ENCODE data around the gene LRCH1.
A peak's percentile ranks its signal among the peaks of the same experiment; 100 is the strongest.

Gene LRCH1

DNA sequence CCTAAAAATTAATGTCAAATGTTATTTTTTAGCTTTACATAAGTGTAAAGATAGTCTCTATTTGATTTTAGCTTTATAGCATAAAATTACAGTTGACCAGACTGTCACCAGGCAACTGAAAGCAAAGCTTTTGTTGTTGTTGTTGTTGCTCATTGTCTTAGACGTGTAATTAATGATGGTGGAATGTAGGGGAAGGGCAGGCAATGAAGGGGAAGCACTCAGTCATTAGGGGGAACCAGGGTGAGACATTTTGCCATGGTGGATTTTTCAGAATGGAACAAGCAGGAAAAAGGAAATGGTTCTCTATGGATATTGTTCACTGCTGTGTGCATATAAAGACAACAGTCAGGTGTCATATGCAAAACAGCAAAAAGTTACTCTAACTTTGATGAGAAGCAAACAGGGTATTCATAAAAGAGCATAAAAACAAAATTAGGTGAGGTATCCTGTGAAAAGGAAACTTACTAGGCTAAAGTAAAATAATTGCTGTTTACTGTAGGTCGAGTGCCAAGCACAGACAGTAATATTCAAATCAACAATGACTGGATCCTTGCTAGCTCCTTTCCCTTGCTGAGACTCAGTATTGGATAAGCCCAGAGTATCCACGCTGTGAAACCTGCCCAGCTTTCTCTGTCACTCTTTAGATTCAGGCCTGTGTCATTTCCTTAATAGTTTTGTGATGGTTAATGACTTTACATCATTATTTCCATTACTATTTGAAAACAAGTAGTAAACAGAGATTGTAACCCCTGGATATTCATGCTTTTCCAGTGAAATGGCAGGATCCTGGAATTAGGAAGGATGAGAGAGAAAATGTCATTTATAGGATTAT, 110.5 kb downstream of the LRCH1 start:
- H3K4me3 ChIP-seq (replicated peaks in 1 of 2; ENCODE audit: low read depth in 2 of 2, low read length in 2 of 2), result no peak overlapping the region
- TF ChIP-seq, protein P1, sequence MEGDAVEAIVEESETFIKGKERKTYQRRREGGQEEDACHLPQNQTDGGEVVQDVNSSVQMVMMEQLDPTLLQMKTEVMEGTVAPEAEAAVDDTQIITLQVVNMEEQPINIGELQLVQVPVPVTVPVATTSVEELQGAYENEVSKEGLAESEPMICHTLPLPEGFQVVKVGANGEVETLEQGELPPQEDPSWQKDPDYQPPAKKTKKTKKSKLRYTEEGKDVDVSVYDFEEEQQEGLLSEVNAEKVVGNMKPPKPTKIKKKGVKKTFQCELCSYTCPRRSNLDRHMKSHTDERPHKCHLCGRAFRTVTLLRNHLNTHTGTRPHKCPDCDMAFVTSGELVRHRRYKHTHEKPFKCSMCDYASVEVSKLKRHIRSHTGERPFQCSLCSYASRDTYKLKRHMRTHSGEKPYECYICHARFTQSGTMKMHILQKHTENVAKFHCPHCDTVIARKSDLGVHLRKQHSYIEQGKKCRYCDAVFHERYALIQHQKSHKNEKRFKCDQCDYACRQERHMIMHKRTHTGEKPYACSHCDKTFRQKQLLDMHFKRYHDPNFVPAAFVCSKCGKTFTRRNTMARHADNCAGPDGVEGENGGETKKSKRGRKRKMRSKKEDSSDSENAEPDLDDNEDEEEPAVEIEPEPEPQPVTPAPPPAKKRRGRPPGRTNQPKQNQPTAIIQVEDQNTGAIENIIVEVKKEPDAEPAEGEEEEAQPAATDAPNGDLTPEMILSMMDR (IDR thresholded peaks at IDR 0.05; ENCODE audit: low read depth, low read length), result no peak
- peak in 1 of 2 donors; percentile 35 for DNase-seq (ENCODE audit: low read depth in 2 of 2)

DNA sequence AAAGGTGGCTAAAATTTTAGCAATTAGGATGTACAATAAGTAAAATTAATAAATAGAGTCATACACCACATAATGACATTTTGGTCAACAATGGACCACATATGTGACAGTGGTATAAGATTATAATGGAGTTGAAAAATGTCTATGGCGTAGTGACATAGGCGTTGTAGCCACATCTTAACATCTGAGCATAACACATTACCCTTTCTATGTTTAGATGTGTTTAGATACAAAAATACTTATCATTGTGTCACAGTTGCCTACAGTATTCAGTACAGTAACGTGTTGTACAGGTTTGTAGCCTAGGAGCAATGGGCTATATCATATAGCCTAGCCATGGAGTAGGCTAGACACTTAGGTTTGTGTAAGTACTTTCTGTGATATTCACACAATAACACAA, 111.2 kb downstream of the LRCH1 start:
- TF ChIP-seq, protein P1 (IDR thresholded peaks at IDR 0.05; ENCODE audit: low read depth, low read length), result no peak
- H3K4me3 ChIP-seq (replicated peaks in 1 of 2; ENCODE audit: low read depth in 2 of 2, low read length in 2 of 2), result no peak overlapping the region
- DNase-seq (ENCODE audit: low read depth in 2 of 2), result no peak

DNA sequence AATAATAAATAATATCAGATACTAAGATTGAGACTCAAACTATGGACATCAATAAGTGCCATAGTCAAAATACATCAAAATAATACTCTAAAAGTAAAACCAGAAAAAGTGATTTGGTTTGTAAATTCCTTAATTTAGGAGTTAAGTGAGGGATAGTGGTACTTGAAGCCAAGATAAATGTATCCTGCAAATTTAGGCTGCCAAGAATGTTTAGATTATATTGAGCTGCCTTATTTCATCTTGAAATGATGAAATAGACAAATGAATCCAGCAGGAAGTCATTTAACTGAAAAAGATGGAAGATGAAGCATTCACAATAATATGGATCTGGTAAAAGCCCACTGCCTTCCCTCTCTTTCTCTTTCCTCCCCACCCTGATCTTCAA, 112.3 kb downstream of the LRCH1 start:
- H3K4me3 ChIP-seq (replicated peaks in 1 of 2; ENCODE audit: low read depth in 2 of 2, low read length in 2 of 2), result no peak overlapping the region
- TF ChIP-seq, protein P1 (IDR thresholded peaks at IDR 0.05; ENCODE audit: low read depth, low read length), result no peak
- no peak for DNase-seq (ENCODE audit: low read depth in 2 of 2)

DNA sequence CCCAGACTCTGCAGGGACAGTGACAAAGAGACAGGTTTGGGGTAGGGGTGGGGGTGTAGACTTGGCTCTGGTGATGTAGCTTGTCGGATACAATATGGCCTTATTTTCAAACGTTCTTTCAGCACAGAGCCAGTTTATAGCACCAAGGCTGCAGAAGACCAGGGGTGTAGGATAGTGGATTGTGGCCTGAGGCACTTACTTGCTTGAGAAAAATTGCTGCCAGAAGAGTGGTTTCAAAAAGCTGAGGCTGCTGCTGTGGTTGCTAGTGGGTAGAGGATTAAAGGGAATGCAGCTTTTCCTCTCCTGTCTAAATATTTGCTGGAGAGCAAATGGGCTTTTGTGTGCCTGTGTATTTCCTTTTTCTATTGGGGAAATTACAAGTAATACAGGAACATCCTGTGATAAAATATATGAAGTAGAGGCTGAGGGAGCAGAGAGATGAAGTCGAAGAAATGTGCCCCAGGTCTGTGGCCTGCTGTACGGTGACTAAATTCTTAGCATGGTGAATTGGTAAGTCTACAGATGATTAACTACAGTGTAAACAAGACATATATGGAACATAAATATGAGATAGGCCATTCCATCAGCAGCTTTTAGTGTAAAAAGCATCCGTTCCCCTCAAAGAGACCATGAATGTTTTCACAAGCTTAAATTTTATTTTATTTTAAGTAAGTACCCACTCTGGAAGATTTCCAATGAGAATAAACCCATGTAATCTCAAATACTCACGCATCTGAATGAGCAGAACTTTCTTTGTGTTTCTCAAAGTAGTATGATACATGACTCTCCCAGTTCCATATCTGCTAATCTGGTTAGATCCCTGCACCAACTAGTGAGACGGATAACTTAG, 112.9 kb downstream of the LRCH1 start:
- no peak overlapping the region for H3K4me3 ChIP-seq (replicated peaks in 1 of 2; ENCODE audit: low read depth in 2 of 2, low read length in 2 of 2)
- no peak for DNase-seq (ENCODE audit: low read depth in 2 of 2)
- TF ChIP-seq, protein P1 (IDR thresholded peaks at IDR 0.05; ENCODE audit: low read depth, low read length), result no peak

DNA sequence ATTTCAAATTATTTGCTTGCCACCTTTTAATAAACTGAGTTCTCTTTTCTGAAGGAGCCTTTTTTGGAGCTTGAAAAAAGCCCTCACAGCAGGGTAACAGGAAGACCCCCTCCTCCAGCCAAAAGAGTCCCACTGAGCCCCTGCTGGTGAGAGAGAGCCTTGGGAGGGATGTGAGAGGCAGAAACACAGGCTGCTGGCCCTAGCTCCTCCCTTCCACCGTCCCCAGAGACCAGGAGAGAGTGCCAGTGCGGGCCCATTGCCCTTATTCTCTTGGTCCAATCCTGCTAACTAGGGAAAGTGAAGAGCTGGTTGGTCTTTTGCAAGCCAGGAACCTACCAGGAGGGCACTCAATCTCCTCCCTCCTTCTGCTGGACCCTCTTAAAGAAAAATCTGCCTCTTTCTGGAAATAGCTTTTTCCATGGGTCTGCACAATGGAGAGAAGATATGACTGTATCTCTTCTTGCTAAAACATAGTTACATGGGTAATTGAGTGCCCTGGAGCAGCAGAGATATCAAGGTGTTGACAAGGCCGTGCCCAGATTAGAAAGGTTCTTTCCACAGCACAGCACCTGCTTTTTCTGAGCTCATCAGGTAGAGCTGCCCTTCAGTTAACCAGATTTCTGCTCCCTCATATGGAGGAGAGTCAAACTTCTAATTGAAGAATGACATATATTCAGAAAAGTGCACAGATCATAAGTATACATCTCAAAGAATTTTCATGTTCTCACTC, 113.9 kb downstream of the LRCH1 start:
- no peak overlapping the region for H3K4me3 ChIP-seq (replicated peaks in 1 of 2; ENCODE audit: low read depth in 2 of 2, low read length in 2 of 2)
- DNase-seq (ENCODE audit: low read depth in 2 of 2), result no peak
- TF ChIP-seq, protein P1 (IDR thresholded peaks at IDR 0.05; ENCODE audit: low read depth, low read length), result no peak

DNA sequence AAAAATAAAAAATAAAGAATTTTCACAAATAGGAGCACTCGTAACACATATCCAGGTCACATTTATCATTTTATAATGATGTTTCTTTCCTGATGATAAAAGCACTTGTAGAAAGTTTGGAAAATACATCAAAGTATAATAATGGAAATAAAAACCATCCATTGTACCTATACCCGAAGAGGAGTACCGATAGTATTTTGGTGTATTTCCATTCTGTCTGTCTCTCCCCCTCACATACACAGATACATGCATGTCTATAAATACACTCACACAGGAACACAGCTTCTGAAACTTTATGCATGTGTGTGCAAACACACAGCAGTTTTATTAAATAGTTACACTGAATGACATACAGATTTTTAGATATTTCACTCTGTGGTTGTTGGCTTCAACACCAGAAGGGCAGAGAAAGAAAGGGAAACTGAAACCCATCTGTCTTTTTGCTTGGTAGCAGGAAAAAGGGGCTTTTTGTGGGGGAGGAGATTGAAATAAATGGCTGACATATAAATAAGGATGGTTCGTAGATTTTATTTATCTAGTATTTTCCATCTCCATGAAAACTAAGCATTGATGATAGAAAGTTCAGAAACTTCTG, 114.8 kb downstream of the LRCH1 start:
- TF ChIP-seq, protein P1 (IDR thresholded peaks at IDR 0.05; ENCODE audit: low read depth, low read length), result no peak
- peak overlapping the region; percentile 16 to 42 for H3K4me3 ChIP-seq (replicated peaks in 1 of 2; ENCODE audit: low read depth in 2 of 2, low read length in 2 of 2)
- DNase-seq (ENCODE audit: low read depth in 2 of 2), result peak in 1 of 2 donors; percentile 33

Data from cardiac fibroblast (primary cell).